HepG2 (cell line): ENCODE data around the gene HTRA1.

Source experiments
- ASH2L ChIP-seq: fragments of 300-600, 200-600 bp; sonication (generic); IDR thresholded peaks from 2 replicates; pipeline ENCODE4 v1.7.0; 2017; ENCODE audit warnings: low read depth, mild to moderate bottlenecking, moderate library complexity, mixed read lengths, low read length; ENCODE audit not compliant: insufficient read length
- FOXK2 ChIP-seq: fragments of 450-650 bp; IDR thresholded peaks from 2 replicates; pipeline ENCODE4 v1.6.1; 2016
- NFIC ChIP-seq: IDR thresholded peaks from 2 replicates; pipeline ENCODE4 v1.6.1; 2012; ENCODE audit warnings: mild to moderate bottlenecking, low read length, inconsistent platforms
- POLR2AphosphoS5 ChIP-seq: IDR thresholded peaks from 2 replicates; pipeline ENCODE4 v1.6.1; 2012; ENCODE audit warnings: low read depth, low read length
- RAD21 ChIP-seq: fragments of 450-650 bp; formaldehyde crosslinking; IDR thresholded peaks from 2 replicates; pipeline ENCODE4 v1.5.0; 2020; ENCODE audit warnings: mild to moderate bottlenecking
- TF ChIP-seq, protein P1 (sequence below): sonication (generic); formaldehyde crosslinking; IDR thresholded peaks from 2 replicates; pipeline ENCODE4 v1.5.0; 2020; ENCODE audit warnings: mild to moderate bottlenecking, missing genetic modification reagents, moderate library complexity
- TF ChIP-seq, protein P2 (sequence below), 2 experiments: sonication (generic) in 1 of 2; formaldehyde crosslinking in 1 of 2; IDR thresholded peaks; 2 replicates each; pipeline versions ENCODE4 v1.4.0 to v1.6.1; 2018 to 2020; ENCODE audit warnings: missing genetic modification reagents in 2 of 2, borderline replicate concordance in 1 of 2, low read depth in 1 of 2, mild to moderate bottlenecking in 1 of 2, missing biosample characterization in 1 of 2
- TF ChIP-seq, protein P3 (sequence below): sonication (generic); formaldehyde crosslinking; IDR thresholded peaks from 2 replicates; pipeline ENCODE4 v1.5.0; 2020; ENCODE audit warnings: missing genetic modification reagents
- TF ChIP-seq, protein P4 (sequence below): sonication (generic); formaldehyde crosslinking; IDR thresholded peaks from 2 replicates; pipeline ENCODE4 v1.5.0; 2020; ENCODE audit warnings: missing genetic modification reagents
- TF ChIP-seq, protein P5 (sequence below), 2 experiments: fragments of 450-650 bp in 1 of 2; sonication (generic) in 1 of 2; formaldehyde crosslinking; IDR thresholded peaks; 2 replicates each; pipeline versions ENCODE4 v1.5.0 to v1.8.0; 2020 to 2022; ENCODE audit warnings: mild to moderate bottlenecking in 1 of 2, missing genetic modification reagents in 1 of 2

DNA sequence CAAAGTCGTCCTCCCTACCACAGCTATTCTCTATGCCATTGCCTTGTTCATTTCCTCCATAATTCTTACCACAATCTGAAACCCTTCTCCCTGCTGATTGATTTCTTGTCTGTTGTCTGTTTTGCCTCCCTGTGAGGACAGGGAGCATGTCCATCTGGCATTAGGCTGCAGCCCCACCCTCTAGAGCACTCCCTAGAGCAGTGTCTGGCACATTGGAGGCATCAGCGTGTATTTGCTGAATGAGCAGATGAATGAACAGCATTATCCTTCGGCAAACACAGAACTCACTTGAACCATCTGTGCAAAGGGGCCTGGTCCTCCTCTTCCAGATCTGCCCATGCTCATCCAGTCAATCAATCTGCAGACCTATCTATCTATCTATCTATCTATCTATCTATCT is 94.1 kb downstream of the HTRA1 start:
- no peak for TF ChIP-seq NFIC
- TF ChIP-seq FOXK2, result no peak
- TF ChIP-seq, protein P1, sequence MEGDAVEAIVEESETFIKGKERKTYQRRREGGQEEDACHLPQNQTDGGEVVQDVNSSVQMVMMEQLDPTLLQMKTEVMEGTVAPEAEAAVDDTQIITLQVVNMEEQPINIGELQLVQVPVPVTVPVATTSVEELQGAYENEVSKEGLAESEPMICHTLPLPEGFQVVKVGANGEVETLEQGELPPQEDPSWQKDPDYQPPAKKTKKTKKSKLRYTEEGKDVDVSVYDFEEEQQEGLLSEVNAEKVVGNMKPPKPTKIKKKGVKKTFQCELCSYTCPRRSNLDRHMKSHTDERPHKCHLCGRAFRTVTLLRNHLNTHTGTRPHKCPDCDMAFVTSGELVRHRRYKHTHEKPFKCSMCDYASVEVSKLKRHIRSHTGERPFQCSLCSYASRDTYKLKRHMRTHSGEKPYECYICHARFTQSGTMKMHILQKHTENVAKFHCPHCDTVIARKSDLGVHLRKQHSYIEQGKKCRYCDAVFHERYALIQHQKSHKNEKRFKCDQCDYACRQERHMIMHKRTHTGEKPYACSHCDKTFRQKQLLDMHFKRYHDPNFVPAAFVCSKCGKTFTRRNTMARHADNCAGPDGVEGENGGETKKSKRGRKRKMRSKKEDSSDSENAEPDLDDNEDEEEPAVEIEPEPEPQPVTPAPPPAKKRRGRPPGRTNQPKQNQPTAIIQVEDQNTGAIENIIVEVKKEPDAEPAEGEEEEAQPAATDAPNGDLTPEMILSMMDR, result no peak
- TF ChIP-seq RAD21 (CRISPR knock-in tag), result no peak
- TF ChIP-seq, protein P2, sequence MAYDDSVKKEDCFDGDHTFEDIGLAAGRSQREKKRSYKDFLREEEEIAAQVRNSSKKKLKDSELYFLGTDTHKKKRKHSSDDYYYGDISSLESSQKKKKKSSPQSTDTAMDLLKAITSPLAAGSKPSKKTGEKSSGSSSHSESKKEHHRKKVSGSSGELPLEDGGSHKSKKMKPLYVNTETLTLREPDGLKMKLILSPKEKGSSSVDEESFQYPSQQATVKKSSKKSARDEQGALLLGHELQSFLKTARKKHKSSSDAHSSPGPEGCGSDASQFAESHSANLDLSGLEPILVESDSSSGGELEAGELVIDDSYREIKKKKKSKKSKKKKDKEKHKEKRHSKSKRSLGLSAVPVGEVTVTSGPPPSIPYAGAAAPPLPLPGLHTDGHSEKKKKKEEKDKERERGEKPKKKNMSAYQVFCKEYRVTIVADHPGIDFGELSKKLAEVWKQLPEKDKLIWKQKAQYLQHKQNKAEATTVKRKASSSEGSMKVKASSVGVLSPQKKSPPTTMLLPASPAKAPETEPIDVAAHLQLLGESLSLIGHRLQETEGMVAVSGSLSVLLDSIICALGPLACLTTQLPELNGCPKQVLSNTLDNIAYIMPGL (CRISPR knock-in tag; IDR thresholded peaks at IDR 0.05; ENCODE audit: borderline replicate concordance in 1 of 2, low read depth in 1 of 2), result no peak
- TF ChIP-seq, protein P3, sequence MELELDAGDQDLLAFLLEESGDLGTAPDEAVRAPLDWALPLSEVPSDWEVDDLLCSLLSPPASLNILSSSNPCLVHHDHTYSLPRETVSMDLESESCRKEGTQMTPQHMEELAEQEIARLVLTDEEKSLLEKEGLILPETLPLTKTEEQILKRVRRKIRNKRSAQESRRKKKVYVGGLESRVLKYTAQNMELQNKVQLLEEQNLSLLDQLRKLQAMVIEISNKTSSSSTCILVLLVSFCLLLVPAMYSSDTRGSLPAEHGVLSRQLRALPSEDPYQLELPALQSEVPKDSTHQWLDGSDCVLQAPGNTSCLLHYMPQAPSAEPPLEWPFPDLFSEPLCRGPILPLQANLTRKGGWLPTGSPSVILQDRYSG (CRISPR knock-in tag), result no peak
- TF ChIP-seq, protein P4, sequence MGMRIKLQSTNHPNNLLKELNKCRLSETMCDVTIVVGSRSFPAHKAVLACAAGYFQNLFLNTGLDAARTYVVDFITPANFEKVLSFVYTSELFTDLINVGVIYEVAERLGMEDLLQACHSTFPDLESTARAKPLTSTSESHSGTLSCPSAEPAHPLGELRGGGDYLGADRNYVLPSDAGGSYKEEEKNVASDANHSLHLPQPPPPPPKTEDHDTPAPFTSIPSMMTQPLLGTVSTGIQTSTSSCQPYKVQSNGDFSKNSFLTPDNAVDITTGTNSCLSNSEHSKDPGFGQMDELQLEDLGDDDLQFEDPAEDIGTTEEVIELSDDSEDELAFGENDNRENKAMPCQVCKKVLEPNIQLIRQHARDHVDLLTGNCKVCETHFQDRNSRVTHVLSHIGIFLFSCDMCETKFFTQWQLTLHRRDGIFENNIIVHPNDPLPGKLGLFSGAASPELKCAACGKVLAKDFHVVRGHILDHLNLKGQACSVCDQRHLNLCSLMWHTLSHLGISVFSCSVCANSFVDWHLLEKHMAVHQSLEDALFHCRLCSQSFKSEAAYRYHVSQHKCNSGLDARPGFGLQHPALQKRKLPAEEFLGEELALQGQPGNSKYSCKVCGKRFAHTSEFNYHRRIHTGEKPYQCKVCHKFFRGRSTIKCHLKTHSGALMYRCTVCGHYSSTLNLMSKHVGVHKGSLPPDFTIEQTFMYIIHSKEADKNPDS (CRISPR knock-in tag), result no peak
- TF ChIP-seq, protein P5, sequence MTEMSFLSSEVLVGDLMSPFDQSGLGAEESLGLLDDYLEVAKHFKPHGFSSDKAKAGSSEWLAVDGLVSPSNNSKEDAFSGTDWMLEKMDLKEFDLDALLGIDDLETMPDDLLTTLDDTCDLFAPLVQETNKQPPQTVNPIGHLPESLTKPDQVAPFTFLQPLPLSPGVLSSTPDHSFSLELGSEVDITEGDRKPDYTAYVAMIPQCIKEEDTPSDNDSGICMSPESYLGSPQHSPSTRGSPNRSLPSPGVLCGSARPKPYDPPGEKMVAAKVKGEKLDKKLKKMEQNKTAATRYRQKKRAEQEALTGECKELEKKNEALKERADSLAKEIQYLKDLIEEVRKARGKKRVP (CRISPR knock-in tag; IDR thresholded peaks at IDR 0.05), result no peak
- TF ChIP-seq ASH2L, result no peak
- no peak for TF ChIP-seq POLR2AphosphoS5
